Peyer's patch (tissue), 4 donors: ENCODE data around the gene GJA10.

Source experiments
- CTCF ChIP-seq, 6 experiments: fragments of 450-650 bp in 4 of 6; fragments of 200-600 bp in 2 of 6; sonication (generic) in 1 of 6; IDR thresholded peaks; one replicate each; pipeline ENCODE4 v1.5.1; 2017 to 2019; ENCODE audit warnings: antibody characterized with exemption in 6 of 6, mild to moderate bottlenecking in 3 of 6, moderate library complexity in 1 of 6
- POLR2A ChIP-seq, 2 donors: fragments of 450-650 bp; IDR thresholded peaks; one replicate each; pipeline ENCODE4 v1.5.1; 2017; ENCODE audit warnings: antibody characterized with exemption in 2 of 2, mild to moderate bottlenecking in 2 of 2, moderate library complexity in 2 of 2

DNA sequence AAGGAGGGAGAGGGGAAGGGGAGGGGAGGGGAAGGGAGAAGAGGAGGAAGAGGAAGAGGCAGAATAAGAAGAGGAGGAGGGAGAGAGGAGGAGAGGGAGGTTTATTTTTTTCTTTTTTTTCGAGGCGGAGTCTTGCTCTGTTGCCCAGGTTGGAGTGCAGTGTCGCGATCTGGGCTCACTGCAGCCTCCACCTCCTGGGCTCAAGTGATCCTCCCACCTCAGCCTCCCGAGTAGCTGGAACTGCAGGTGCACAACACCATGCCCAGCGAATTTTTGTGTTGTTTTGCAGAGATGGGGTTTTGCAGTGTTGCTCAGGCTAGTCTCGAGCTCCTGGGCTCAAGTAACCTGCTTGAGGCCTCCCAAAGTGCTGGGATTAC is 6.1 kb upstream of the GJA10 start:
- TF ChIP-seq CTCF (IDR thresholded peaks at IDR 0.05) (no peak), POLR2A (IDR thresholded peaks at IDR 0.05) (no peak)
